Loucy (cell line): Measurements from ENCODE around the gene TSSC4.

Experiments
- EZH2phosphoT487 ChIP-seq: fragments of 200-600 bp; IDR thresholded peaks from 2 replicates; pipeline ENCODE4 v1.6.1; 2018; ENCODE audit warnings: antibody characterized with exemption, mild to moderate bottlenecking, moderate library complexity, borderline replicate concordance
- TF ChIP-seq, protein P1 (sequence below): fragments of 200-600 bp; sonication (generic); conservative IDR thresholded peaks from 2 replicates; pipeline ENCODE4 v1.5.1; 2014; ENCODE audit warnings: mild to moderate bottlenecking, antibody characterized with exemption, low read length

DNA sequence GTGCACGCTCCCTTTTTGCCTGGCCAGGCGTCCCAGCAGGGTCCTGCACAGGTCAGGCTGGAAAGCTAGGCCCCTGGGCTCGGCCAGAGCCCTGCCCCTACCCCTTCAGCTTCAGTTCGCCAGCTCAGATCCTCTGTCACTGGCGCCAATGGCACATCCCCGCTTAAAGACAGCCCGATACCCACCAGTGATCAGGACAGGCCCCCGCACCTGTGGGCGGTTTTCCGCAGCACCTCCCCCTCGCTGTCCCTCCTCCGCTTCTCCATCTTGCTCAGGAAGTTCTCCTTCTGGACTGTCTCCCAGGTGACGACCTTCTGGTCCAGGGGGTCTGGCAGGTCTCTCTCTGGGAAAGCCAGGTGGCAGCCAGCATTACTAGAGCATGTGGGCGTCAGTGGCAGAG, 5.9 kb downstream of the TSSC4 start:
- TF ChIP-seq, protein P1, sequence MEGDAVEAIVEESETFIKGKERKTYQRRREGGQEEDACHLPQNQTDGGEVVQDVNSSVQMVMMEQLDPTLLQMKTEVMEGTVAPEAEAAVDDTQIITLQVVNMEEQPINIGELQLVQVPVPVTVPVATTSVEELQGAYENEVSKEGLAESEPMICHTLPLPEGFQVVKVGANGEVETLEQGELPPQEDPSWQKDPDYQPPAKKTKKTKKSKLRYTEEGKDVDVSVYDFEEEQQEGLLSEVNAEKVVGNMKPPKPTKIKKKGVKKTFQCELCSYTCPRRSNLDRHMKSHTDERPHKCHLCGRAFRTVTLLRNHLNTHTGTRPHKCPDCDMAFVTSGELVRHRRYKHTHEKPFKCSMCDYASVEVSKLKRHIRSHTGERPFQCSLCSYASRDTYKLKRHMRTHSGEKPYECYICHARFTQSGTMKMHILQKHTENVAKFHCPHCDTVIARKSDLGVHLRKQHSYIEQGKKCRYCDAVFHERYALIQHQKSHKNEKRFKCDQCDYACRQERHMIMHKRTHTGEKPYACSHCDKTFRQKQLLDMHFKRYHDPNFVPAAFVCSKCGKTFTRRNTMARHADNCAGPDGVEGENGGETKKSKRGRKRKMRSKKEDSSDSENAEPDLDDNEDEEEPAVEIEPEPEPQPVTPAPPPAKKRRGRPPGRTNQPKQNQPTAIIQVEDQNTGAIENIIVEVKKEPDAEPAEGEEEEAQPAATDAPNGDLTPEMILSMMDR, result no peak
- no peak for TF ChIP-seq EZH2phosphoT487
